Right atrium auricular region (tissue), 2 donors: ENCODE data around the gene GNAO1. TPM values are rescaled to one million over a fixed set of nuclear protein-coding genes. Genes with fewer than 3 reads are reported as not detected.

Experiments
- DNase-seq: peaks from one replicate; pipeline ENCODE4 v3.0.0-alpha.2; 2019; ENCODE audit warnings: low spot score
- H3K27ac ChIP-seq, 2 donors: fragments of 200-600 bp; sonication (generic); 1 replicate in 1 of 2; 2 replicates in 1 of 2; pipeline ENCODE4 v1.5.1; 2016 to 2019
- H3K27me3 ChIP-seq, 2 donors: fragments of 200-600 bp; sonication (generic); one replicate each; pipeline versions ENCODE4 v1.5.1 to v1.6.0; 2017 to 2019
- H3K36me3 ChIP-seq: fragments of 200-600 bp; sonication (generic); one replicate; pipeline ENCODE4 v1.5.1; 2016
- H3K4me1 ChIP-seq, 2 donors: fragments of 200-600 bp; sonication (generic); one replicate each; pipeline versions ENCODE4 v1.5.1 to v1.6.0; 2017 to 2019
- H3K4me3 ChIP-seq, 2 donors: fragments of 200-600 bp; sonication (generic); 1 replicate in 1 of 2; 2 replicates in 1 of 2; pipeline ENCODE4 v1.5.1; 2017 to 2019; ENCODE audit warnings: mild to moderate bottlenecking in 1 of 2, moderate library complexity in 1 of 2
- H3K9me3 ChIP-seq, 2 donors: fragments of 200-600 bp; sonication (generic); one replicate each; pipeline ENCODE4 v1.5.1; 2019
- CTCF ChIP-seq, 2 donors: fragments of 200-600 bp; sonication (generic); IDR thresholded peaks; one replicate each; pipeline ENCODE4 v1.5.1; 2019; ENCODE audit warnings: antibody characterized with exemption in 2 of 2
- total RNA-seq, 2 donors: library from RNA; depleted of rRNA; stranded (reverse); fragments of >200 nt; gene quantifications; one replicate each; pipeline ENCODE4 v1.1.0, GENCODE V29; 2016

GNAO1 gene
- total RNA-seq, 2 donors from 2014 or later = 43.1 to 54.8 TPM

GRCh38 chr16:56294014-56294413 is 102.7 kb downstream of the GNAO1 start:
- no peak for TF ChIP-seq CTCF (IDR thresholded peaks at IDR 0.05)
- Histone ChIP-seq H3K36me3 (no peaks in the 10 kb centered on the region), H3K9me3 (no peaks in the 10 kb centered on the region), H3K4me3 (no peak overlapping the region), H3K27ac (peak overlapping the region; percentile 78 to 91), H3K27me3 (no peaks in the 10 kb centered on the region), H3K4me1 (peaks cover 0 to 69% of the 10 kb centered on the region in 2 donors)
- no peak for DNase-seq

GRCh38 chr16:56294579-56294978 is 103.3 kb downstream of the GNAO1 start:
- H3K27me3 ChIP-seq = no peaks in the 10 kb centered on the region
- no peaks in the 10 kb centered on the region for H3K36me3 ChIP-seq
- H3K9me3 ChIP-seq = no peaks in the 10 kb centered on the region
- H3K4me3 ChIP-seq = no peak overlapping the region
- TF ChIP-seq CTCF (IDR thresholded peaks at IDR 0.05) = no peak
- DNase-seq = no peak
- H3K4me1 ChIP-seq = peaks cover 0 to 69% of the 10 kb centered on the region in 2 donors
- H3K27ac ChIP-seq = peak overlapping the region; percentile 78 to 91

GRCh38 chr16:56295059-56295665 is 103.9 kb downstream of the GNAO1 start:
- no peak for DNase-seq
- TF ChIP-seq CTCF (IDR thresholded peaks at IDR 0.05) = no peak
- Histone ChIP-seq H3K27me3 (no peaks in the 10 kb centered on the region), H3K9me3 (no peaks in the 10 kb centered on the region), H3K36me3 (no peaks in the 10 kb centered on the region), H3K27ac (peak overlapping the region; percentile 78 to 91), H3K4me3 (no peak overlapping the region), H3K4me1 (peaks cover 0 to 68% of the 10 kb centered on the region in 2 donors)

- no peak overlapping the region for H3K4me3 ChIP-seq
- TF ChIP-seq CTCF (IDR thresholded peaks at IDR 0.05) = no peak
- no peaks in the 10 kb centered on the region for H3K9me3 ChIP-seq
- peak overlapping the region; percentile 78 to 91 for H3K27ac ChIP-seq
- peaks cover 0 to 73% of the 10 kb centered on the region in 2 donors for H3K4me1 ChIP-seq
- no peaks in the 10 kb centered on the region for H3K36me3 ChIP-seq
- DNase-seq = no peak
- no peaks in the 10 kb centered on the region for H3K27me3 ChIP-seq
These were observed 104.6 kb downstream of the GNAO1 start for GRCh38 chr16:56295739-56296527.

GRCh38 chr16:56297684-56298083 is 106.4 kb downstream of the GNAO1 start:
- H3K36me3 ChIP-seq = no peaks in the 10 kb centered on the region
- no peaks in the 10 kb centered on the region for H3K9me3 ChIP-seq
- peaks cover 0 to 70% of the 10 kb centered on the region in 2 donors for H3K4me1 ChIP-seq
- TF ChIP-seq CTCF (IDR thresholded peaks at IDR 0.05) = no peak
- no peak overlapping the region for H3K4me3 ChIP-seq
- no peak for DNase-seq
- no peaks in the 10 kb centered on the region for H3K27me3 ChIP-seq
- peak overlapping the region in 1 of 2 donors; percentile 78 for H3K27ac ChIP-seq
